Kidney (tissue), 14 donors: Measurements from ENCODE around the gene MLEC. TPM values are rescaled to one million over a fixed set of nuclear protein-coding genes. Genes with fewer than 3 reads are reported as not detected.

Source experiments
- DNase-seq, 5 donors: peaks; one replicate each; pipeline ENCODE4 v3.0.0-alpha.2; 2013 to 2020
- FAIRE-seq: peaks from 2 replicates; lab custom pipeline; 2012; peaks lifted over from hg19 to GRCh38; lab: Jason Lieb, UNC
- H3K27ac ChIP-seq, 2 donors: one replicate each; pipeline ENCODE4 v1.7.0; 2013; ENCODE audit warnings: low read depth in 2 of 2, low read length in 2 of 2, inconsistent platforms in 1 of 2
- H3K27me3 ChIP-seq: one replicate; pipeline ENCODE4 v1.7.1; 2013; ENCODE audit warnings: low read length, inconsistent platforms; ENCODE audit not compliant: control insufficient read depth, insufficient read depth
- H3K36me3 ChIP-seq, 3 donors: one replicate each; pipeline versions ENCODE4 v1.7.0 to v1.7.1; 2013; ENCODE audit warnings: low read length in 3 of 3, control low read depth in 1 of 3, inconsistent platforms in 1 of 3; ENCODE audit not compliant: insufficient read depth in 3 of 3, control insufficient read depth in 2 of 3
- H3K4me1 ChIP-seq, 3 donors: one replicate each; pipeline versions ENCODE4 v1.7.0 to v1.7.1; 2013; ENCODE audit warnings: low read length in 3 of 3, inconsistent platforms in 1 of 3, low read depth in 1 of 3; ENCODE audit not compliant: control insufficient read depth in 2 of 3, insufficient read depth in 2 of 3
- H3K4me3 ChIP-seq, 3 donors: one replicate each; pipeline versions ENCODE4 v1.7.0 to v1.8.1; 2013; ENCODE audit warnings: low read length in 3 of 3, control low read depth in 1 of 3, inconsistent platforms in 1 of 3
- H3K9ac ChIP-seq, 3 donors: one replicate each; pipeline versions ENCODE4 v1.7.0 to v1.7.1; 2013; ENCODE audit warnings: low read length in 3 of 3, control low read depth in 1 of 3, inconsistent platforms in 1 of 3
- H3K9me3 ChIP-seq, 3 donors: one replicate each; pipeline versions ENCODE4 v1.7.0 to v1.7.1; 2013; ENCODE audit warnings: low read length in 3 of 3, control low read depth in 1 of 3, inconsistent platforms in 1 of 3; ENCODE audit not compliant: control insufficient read depth in 2 of 3, insufficient read depth in 1 of 3
- CTCF ChIP-seq: IDR thresholded peaks from 3 replicates; pipeline ENCODE4 v1.5.1; 2012; ENCODE audit warnings: mild to moderate bottlenecking, moderate library complexity, borderline replicate concordance; ENCODE audit not compliant: insufficient read depth; ENCODE audit errors: extremely low read depth
- intact Hi-C: fragments of 100-400 bp; cut with DNase I; formaldehyde crosslinking; loops from one replicate; pipeline ENCODE4 v1.11.1; 2022
- polyA plus RNA-seq: library from polyadenylated mRNA; stranded (reverse); fragments of 350-450 nt; fragmentation: Illumina TruSeq; extraction: RNeasy Lipid Tissue Mini Kit (QIAGEN cat#74804); gene quantifications from one replicate; pipeline ENCODE4 v1.2.3, GENCODE V29; 2014; ENCODE audit warnings: low read depth, low replicate concordance; ENCODE audit not compliant: insufficient read depth
- total RNA-seq: library from RNA; stranded (reverse); fragmentation: NEBNext Ultra II Directional; extraction: Animal tissue kit (Norgen Biotek cat#: 25700); gene quantifications from one replicate; pipeline ENCODE4 v1.2.1, GENCODE V29; 2021
- donor health status: control.
- donor health status: control.
- donor health status: control.
- donor health status: control.
- donor health status: control.
- donor health status: DM: yes; HTN: yes; CAD: no.
- donor health status: Normal renal cell carcinoma (clear cell type).

Gene MLEC
- total and polyA plus RNA-seq, 2 donors from 2014 or later = 60.3 to 146 TPM

- intact Hi-C loops = no loop called here
- peaks cover 0 to 7% (median 0%) of the 10 kb centered on the region in 3 donors for H3K4me1 ChIP-seq
- no peak for FAIRE-seq
These were observed 34.1 kb upstream of the MLEC start for GRCh38 chr12:120652656-120653435.

GRCh38 chr12:120653611-120654010 is 33.3 kb upstream of the MLEC start:
- no peak for FAIRE-seq

More at GRCh38 chr12:120652656-120653435, 34.1 kb upstream of the MLEC start:
- H3K9ac ChIP-seq = no peak overlapping the region
- no peak for TF ChIP-seq CTCF
- H3K4me3 ChIP-seq = no peak overlapping the region
- no peaks in the 10 kb centered on the region for H3K27me3 ChIP-seq
- H3K9me3 ChIP-seq = no peaks in the 10 kb centered on the region
- no peaks in the 10 kb centered on the region for H3K36me3 ChIP-seq
- no peak overlapping the region for H3K27ac ChIP-seq
- peak in 1 of 5 donors; percentile 32 for DNase-seq

GRCh38 chr12:120654656-120655055 is 32.3 kb upstream of the MLEC start:
- DNase-seq (no peak), FAIRE-seq (no peak)
- no peak overlapping the region for H3K27ac ChIP-seq
- H3K9ac ChIP-seq = no peak overlapping the region
- H3K27me3 ChIP-seq = no peaks in the 10 kb centered on the region
- no peaks in the 10 kb centered on the region for H3K36me3 ChIP-seq
- intact Hi-C loops = no loop called here
- no peaks in the 10 kb centered on the region for H3K4me1 ChIP-seq
- H3K4me3 ChIP-seq = no peak overlapping the region
- H3K9me3 ChIP-seq = no peaks in the 10 kb centered on the region
- no peak for TF ChIP-seq CTCF

More at GRCh38 chr12:120653611-120654010, 33.3 kb upstream of the MLEC start:
- Histone ChIP-seq H3K36me3 (no peaks in the 10 kb centered on the region), H3K9ac (no peak overlapping the region), H3K4me1 (peaks cover 0 to 7% (median 0%) of the 10 kb centered on the region in 3 donors), H3K9me3 (no peaks in the 10 kb centered on the region), H3K27ac (no peak overlapping the region), H3K27me3 (no peaks in the 10 kb centered on the region), H3K4me3 (no peak overlapping the region)
- TF ChIP-seq CTCF = no peak
- intact Hi-C loops = no loop called here
- no peak for DNase-seq
